Trophoblast cell (in vitro differentiated cells and primary cell): ENCODE results near the gene NUAK2.

Experiments used
- DNase-seq, 2 donors: peaks; one replicate each; pipeline ENCODE4 v3.0.0-alpha.2; 2016
- H2AFZ ChIP-seq: 2 replicates; pipeline ENCODE4 v1.6.1; 2013; ENCODE audit warnings: low read length, moderate library complexity, mild to moderate bottlenecking; ENCODE audit not compliant: insufficient read depth, poor library complexity
- H2AK5ac ChIP-seq: 2 replicates; pipeline ENCODE4 v1.6.1; 2013; ENCODE audit warnings: mild to moderate bottlenecking, low read length
- H2BK120ac ChIP-seq: 2 replicates; pipeline ENCODE4 v1.6.1; 2013; ENCODE audit warnings: low read length, mild to moderate bottlenecking, moderate library complexity; ENCODE audit not compliant: insufficient read depth, poor library complexity
- H2BK12ac ChIP-seq: 2 replicates; pipeline ENCODE4 v1.6.1; 2013; ENCODE audit warnings: mild to moderate bottlenecking, low read length, moderate library complexity
- H2BK5ac ChIP-seq: 2 replicates; pipeline ENCODE4 v1.6.1; 2013; ENCODE audit warnings: low read length, low read depth, moderate library complexity, mild to moderate bottlenecking; ENCODE audit not compliant: poor library complexity
- H3K14ac ChIP-seq: 2 replicates; pipeline ENCODE4 v1.6.1; 2013; ENCODE audit warnings: mild to moderate bottlenecking, low read length
- H3K18ac ChIP-seq: 2 replicates; pipeline ENCODE4 v1.6.1; 2013; ENCODE audit warnings: mild to moderate bottlenecking, low read length
- H3K23ac ChIP-seq: 2 replicates; pipeline ENCODE4 v1.6.1; 2013; ENCODE audit warnings: low read length
- H3K27ac ChIP-seq: 2 replicates; pipeline ENCODE4 v1.5.1; 2013; ENCODE audit warnings: low read depth, mild to moderate bottlenecking, inconsistent platforms, low read length, moderate library complexity
- H3K27me3 ChIP-seq: 2 replicates; pipeline ENCODE4 v1.6.1; 2013; ENCODE audit warnings: inconsistent platforms, mild to moderate bottlenecking, low read length, moderate library complexity; ENCODE audit not compliant: insufficient read depth
- H3K36me3 ChIP-seq, 2 experiments: 1 replicate in 1 of 2; 2 replicates in 1 of 2; pipeline ENCODE4 v1.6.1; 2013; ENCODE audit warnings: low read length in 2 of 2, mild to moderate bottlenecking in 2 of 2, moderate library complexity in 1 of 2; ENCODE audit not compliant: insufficient read depth in 2 of 2, control insufficient read depth in 1 of 2
- H3K4ac ChIP-seq: 2 replicates; pipeline ENCODE4 v1.6.1; 2013; ENCODE audit warnings: low read depth, mild to moderate bottlenecking, low read length, moderate library complexity
- H3K4me1 ChIP-seq, 2 experiments: 1 replicate in 1 of 2; 2 replicates in 1 of 2; pipeline ENCODE4 v1.6.1; 2013; ENCODE audit warnings: low read length in 2 of 2, mild to moderate bottlenecking in 2 of 2, moderate library complexity in 1 of 2; ENCODE audit not compliant: insufficient read depth in 2 of 2, control insufficient read depth in 1 of 2
- H3K4me2 ChIP-seq: 2 replicates; pipeline ENCODE4 v1.6.1; 2013; ENCODE audit warnings: inconsistent platforms, mild to moderate bottlenecking, low read length, moderate library complexity
- H3K4me3 ChIP-seq: 2 replicates; pipeline ENCODE4 v1.5.1; 2013; ENCODE audit warnings: mild to moderate bottlenecking, low read depth, low read length, inconsistent platforms
- H3K79me1 ChIP-seq: one replicate; pipeline ENCODE4 v1.6.1; 2013; ENCODE audit warnings: low read length
- H3K79me2 ChIP-seq: 2 replicates; pipeline ENCODE4 v1.6.1; 2013; ENCODE audit warnings: low read length, mild to moderate bottlenecking; ENCODE audit not compliant: control insufficient read depth, insufficient read depth, poor library complexity
- H3K9ac ChIP-seq: 2 replicates; pipeline ENCODE4 v1.6.1; 2013; ENCODE audit warnings: mild to moderate bottlenecking, low read length
- H3K9me3 ChIP-seq: 2 replicates; pipeline ENCODE4 v1.6.1; 2013; ENCODE audit warnings: low read depth, mild to moderate bottlenecking, control low read depth, inconsistent platforms, low read length; ENCODE audit not compliant: insufficient read depth
- H4K12ac ChIP-seq: 2 replicates; pipeline ENCODE4 v1.6.1; 2013; ENCODE audit warnings: low read depth, mild to moderate bottlenecking, low read length, moderate library complexity
- H4K8ac ChIP-seq: 2 replicates; pipeline ENCODE4 v1.6.1; 2013; ENCODE audit warnings: low read depth, mild to moderate bottlenecking, low read length, moderate library complexity
- H4K91ac ChIP-seq: one replicate; pipeline ENCODE4 v1.6.1; 2013; ENCODE audit warnings: low read depth, mild to moderate bottlenecking, low read length, moderate library complexity
- WGBS: extraction: QIAGEN DNeasy Blood & Tissue Kit; methylation state at CpG from one replicate; pipeline ENCODE4 v1.1.7; 2013; ENCODE audit warnings: missing lambda C conversion rate; ENCODE audit not compliant: insufficient read length, insufficient coverage; ENCODE audit errors: extremely low coverage; 5-methylcytosine and 5-hydroxymethylcytosine counted together

The NUAK2 gene

GRCh38 chr1:205286335-205286950, 35.1 kb downstream of the NUAK2 start:
- Histone ChIP-seq H3K27ac (peak overlapping the region; percentile 90), H3K4me3 (no peak overlapping the region), H2AK5ac (peak overlapping the region; percentile 86), H3K9me3 (no peaks in the 10 kb centered on the region), H3K4ac (peak overlapping the region; percentile 66), H2BK12ac (peak overlapping the region; percentile 90), H2BK120ac (peak overlapping the region; percentile 73), H3K18ac (peak overlapping the region; percentile 79), H2BK5ac (peak overlapping the region; percentile 70), H3K4me1 (peaks cover 38 to 46% of the 10 kb centered on the region in 2 experiments), H3K9ac (no peak overlapping the region), H4K91ac (peak overlapping the region; percentile 94), H2AFZ (peak overlapping the region; percentile 8), H3K27me3 (no peaks in the 10 kb centered on the region), H4K12ac (peak overlapping the region; percentile 32), H3K36me3 (no peaks in the 10 kb centered on the region), H3K4me2 (no peak overlapping the region), H3K79me2 (peaks cover 17% of the 10 kb centered on the region), H3K23ac (no peak overlapping the region), H3K79me1 (peaks cover 47% of the 10 kb centered on the region), H3K14ac (peak overlapping the region; percentile 78), H4K8ac (peak overlapping the region; percentile 69)
- no CpG with 5 or more reads among the region's 9 CpGs for WGBS
- DNase-seq: no peak

DNA sequence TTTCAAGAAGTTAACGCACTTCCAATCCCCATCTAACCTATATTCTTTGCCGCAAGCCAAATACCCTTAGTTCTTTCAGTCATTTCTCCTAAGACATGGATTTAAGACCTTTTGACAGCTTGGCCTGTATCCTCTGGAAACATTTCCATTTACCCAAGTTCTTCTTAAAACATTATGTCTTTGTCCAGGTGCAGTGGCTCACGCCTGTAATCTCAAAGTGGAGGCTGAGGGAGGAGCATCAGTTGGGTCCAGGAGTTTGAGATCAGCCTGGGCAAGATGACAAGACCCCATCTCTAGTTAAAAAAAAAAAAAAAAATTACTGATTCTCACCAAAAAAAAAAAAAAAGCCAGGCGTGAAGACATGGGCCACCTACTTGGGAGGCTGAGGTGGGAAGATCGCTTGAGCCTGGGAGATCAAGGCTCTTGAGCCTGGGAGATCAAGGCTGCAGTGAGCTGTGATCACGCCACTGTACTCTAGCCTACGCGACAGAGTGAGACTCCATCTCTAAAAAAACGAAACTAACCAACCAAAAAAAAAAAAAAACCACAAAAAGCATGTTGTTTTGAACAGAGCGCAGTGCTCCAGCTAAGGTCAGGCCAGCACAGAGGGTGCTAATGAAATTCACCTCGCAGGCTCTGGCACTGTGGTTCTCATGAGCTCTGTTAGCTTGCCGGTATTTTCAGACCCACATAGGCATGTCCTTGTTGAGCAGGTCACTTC, 36.0 kb downstream of the NUAK2 start:
- Histone ChIP-seq H3K14ac (peak overlapping the region; percentile 91), H2AK5ac (peak overlapping the region; percentile 85), H2BK5ac (peak overlapping the region; percentile 67), H4K12ac (peak overlapping the region; percentile 19), H3K9me3 (no peaks in the 10 kb centered on the region), H3K4me2 (no peak overlapping the region), H3K18ac (peak overlapping the region; percentile 92), H2BK12ac (peak overlapping the region; percentile 96), H4K8ac (peak overlapping the region; percentile 59), H3K79me1 (peaks cover 46% of the 10 kb centered on the region), H3K23ac (no peak overlapping the region), H3K4me3 (no peak overlapping the region), H3K79me2 (peaks cover 17% of the 10 kb centered on the region), H3K4me1 (peaks cover 38 to 46% of the 10 kb centered on the region in 2 experiments), H3K36me3 (no peaks in the 10 kb centered on the region), H3K27ac (peak overlapping the region; percentile 90), H4K91ac (peak overlapping the region; percentile 86), H2BK120ac (peak overlapping the region; percentile 93), H3K27me3 (no peaks in the 10 kb centered on the region), H3K4ac (peak overlapping the region; percentile 66), H3K9ac (no peak overlapping the region), H2AFZ (no peak overlapping the region)
- no peak for DNase-seq
- WGBS: no CpG with 5 or more reads among the region's 12 CpGs

DNA sequence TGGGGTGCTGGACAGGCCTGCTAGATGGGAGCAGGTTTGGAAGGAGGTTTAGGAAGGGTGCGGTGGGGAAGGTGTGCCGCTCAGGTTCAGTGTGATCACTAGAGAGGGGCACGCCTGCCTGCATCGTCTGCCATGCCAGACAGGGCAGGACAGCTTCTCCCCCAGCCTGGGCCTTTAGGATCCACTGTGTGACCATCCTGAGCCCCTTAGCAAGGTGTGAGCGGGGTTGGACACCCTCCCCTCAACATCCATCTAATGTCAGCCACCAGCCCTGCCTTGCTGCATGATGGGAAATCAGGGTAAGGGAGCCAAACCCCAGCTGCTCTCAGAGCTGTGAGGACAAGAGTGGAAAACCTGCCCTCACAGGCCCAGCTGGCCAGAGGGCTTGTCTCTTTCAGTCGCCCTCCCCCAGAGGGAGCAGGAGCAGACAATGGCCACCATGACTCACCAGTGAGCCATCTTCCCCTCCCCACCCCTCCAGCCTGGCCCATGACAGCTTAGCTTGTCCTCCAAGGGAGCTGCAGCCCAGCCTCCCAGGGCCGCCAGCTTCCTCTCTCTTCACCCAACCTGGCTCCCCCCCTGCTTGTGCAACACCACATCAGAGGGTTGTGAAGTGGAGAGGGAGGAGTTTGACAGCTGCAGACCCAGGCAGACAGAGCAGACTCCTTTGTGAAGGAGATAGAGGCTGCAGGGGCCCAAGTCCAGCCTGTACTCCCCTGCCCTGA, 37.0 kb downstream of the NUAK2 start:
- Histone ChIP-seq H3K14ac (peak overlapping the region; percentile 93), H3K4ac (peak overlapping the region; percentile 83), H2BK12ac (peak overlapping the region; percentile 93), H2BK120ac (peak overlapping the region; percentile 93), H3K18ac (peak overlapping the region; percentile 77), H3K79me1 (peaks cover 44% of the 10 kb centered on the region), H2BK5ac (peak overlapping the region; percentile 82), H3K36me3 (no peaks in the 10 kb centered on the region), H4K91ac (peak overlapping the region; percentile 97), H3K4me1 (peaks cover 38 to 46% of the 10 kb centered on the region in 2 experiments), H3K4me2 (no peak overlapping the region), H3K9ac (no peak overlapping the region), H3K23ac (no peak overlapping the region), H3K27ac (peak overlapping the region; percentile 94), H3K4me3 (no peak overlapping the region), H3K9me3 (no peaks in the 10 kb centered on the region), H2AK5ac (peak overlapping the region; percentile 85), H4K12ac (peak overlapping the region; percentile 46), H2AFZ (peak overlapping the region; percentile 7), H3K27me3 (no peaks in the 10 kb centered on the region), H3K79me2 (peaks cover 17% of the 10 kb centered on the region), H4K8ac (peak overlapping the region; percentile 55)
- WGBS: no CpG with 5 or more reads among the region's 7 CpGs
- peak; percentile 98 to 99 for DNase-seq
